ENCODE measurements around the gene PLD4. TPM values are rescaled to one million over a fixed set of nuclear protein-coding genes. Genes with fewer than 3 reads are reported as not detected.

PLD4 gene
- total RNA-seq, 2 experiments from 2014 or later: not detected

DNA sequence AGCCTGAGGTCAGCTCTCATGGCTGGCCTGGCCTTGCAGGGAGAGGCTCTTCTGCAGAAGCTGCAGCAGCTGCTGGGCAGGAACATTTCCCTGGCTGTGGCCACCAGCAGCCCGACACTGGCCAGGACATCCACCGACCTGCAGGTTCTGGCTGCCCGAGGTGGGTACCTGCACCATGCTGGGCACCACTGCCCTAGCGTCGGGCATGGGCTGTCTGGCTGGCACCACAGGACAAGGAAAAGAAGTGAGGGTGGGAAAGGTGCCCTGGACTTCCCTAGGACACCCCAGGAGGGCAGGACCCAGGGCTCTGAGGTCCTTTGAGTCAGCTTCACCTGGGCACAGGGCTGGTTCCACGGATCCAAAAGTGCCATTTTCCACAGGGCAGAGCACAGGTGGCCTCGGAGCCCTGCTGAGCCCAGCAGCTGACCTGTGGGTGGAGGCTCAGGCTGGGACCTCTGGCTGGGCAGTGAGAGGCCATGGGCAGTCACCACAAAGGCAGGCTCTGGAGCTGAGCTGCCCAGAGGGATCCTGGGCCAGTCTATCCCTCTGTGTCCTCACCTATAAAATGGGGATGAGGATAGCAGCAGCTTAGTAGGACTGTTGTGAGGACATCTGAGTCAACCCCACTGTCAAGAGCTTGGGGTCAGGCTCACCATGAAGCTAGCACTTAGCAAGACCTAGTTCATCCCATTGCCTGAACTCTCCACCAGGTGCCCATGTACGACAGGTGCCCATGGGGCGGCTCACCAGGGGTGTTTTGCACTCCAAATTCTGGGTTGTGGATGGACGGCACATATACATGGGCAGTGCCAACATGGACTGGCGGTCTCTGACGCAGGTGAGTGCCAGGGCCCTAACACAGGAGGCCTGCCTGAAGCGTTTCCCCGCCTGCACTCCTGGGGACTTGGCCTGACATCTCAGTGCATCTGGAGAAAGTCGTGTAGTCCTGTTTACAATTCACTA, 4.9 kb downstream of the PLD4 start:
- no peaks in the 10 kb centered on the region for H3K9me3 Mint-ChIP-seq
- peaks cover 7% of the 10 kb centered on the region for H3K27me3 Mint-ChIP-seq
- no peak overlapping the region for H3K27ac Mint-ChIP-seq
- CTCF ChIA-PET: no interaction called here
- no peaks in the 10 kb centered on the region for H3K36me3 Mint-ChIP-seq
- intact Hi-C loops (cut with micrococcal nuclease): no loop called here
- DNase-seq: no peak
- H3K4me3 Mint-ChIP-seq: no peak overlapping the region
- POLR2A ChIA-PET: no interaction called here
- peaks cover 3% of the 10 kb centered on the region for H3K4me1 Mint-ChIP-seq (ENCODE audit: low read depth)

DNA sequence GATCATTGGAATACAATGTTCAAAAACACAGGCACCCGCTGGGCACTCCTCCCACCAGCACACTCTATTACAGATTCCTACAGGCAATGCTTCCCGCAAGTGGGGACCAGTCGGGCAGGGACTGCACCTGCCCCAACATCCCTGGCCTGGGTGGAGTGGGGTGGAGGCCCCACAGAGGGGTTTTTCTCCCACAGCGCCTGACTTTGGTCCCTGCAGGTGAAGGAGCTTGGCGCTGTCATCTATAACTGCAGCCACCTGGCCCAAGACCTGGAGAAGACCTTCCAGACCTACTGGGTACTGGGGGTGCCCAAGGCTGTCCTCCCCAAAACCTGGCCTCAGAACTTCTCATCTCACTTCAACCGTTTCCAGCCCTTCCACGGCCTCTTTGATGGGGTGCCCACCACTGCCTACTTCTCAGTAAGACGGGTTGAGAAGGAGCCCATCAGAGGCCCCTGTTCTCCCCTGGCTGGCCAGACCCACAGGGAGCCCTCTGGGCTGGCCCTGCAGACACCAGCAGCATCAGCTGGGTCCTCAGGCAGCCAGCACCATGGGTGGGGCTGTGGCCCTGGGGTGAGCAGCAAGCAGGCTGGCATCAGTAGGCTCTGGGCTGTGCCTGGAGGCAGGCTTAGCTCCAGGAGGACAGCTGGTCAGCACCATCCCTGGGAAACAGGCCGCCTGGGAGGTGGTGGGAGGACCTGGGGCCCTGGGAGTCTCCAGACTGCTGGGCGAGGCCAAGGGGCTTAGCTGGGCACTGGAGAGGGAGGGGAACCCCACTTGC, 6.0 kb downstream of the PLD4 start:
- Mint-ChIP-seq H3K9me3 (no peaks in the 10 kb centered on the region), H3K27me3 (peaks cover 9% of the 10 kb centered on the region), H3K36me3 (no peaks in the 10 kb centered on the region), H3K27ac (no peak overlapping the region), H3K4me3 (no peak overlapping the region), H3K4me1 (ENCODE audit: low read depth) (peaks cover 3% of the 10 kb centered on the region)
- POLR2A ChIA-PET: no interaction called here
- CTCF ChIA-PET: no interaction called here
- intact Hi-C loops (cut with micrococcal nuclease): no loop called here
- DNase-seq: no peak

DNA sequence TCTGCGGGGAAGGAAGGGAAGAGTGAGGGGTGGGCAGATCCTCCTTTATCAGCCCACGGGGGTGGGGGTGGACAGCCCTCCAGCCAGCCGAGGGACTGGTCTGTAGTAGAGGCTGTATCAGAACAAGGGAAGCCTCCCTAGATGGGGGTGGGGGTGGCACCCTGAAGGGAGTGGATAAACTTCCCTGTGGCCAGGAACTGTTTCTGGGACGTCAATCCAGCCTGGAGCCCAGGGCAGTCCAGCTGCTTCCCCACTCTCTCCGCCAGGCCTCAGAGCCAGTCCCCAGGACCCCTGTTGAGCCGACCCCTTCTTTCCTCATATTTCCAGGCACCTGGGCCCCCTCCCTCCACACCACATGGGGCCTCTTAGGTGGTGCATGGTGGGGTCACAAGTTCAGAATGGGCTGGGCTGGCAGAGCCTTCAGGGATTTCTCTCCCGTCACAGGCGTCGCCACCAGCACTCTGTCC, 6.7 kb downstream of the PLD4 start:
- no peak for DNase-seq
- POLR2A ChIA-PET: no interaction called here
- Mint-ChIP-seq H3K4me3 (no peak overlapping the region), H3K27ac (no peak overlapping the region), H3K4me1 (ENCODE audit: low read depth) (peaks cover 3% of the 10 kb centered on the region), H3K27me3 (peaks cover 9% of the 10 kb centered on the region), H3K9me3 (no peaks in the 10 kb centered on the region), H3K36me3 (no peaks in the 10 kb centered on the region)
- CTCF ChIA-PET: no interaction called here
- intact Hi-C loops (cut with micrococcal nuclease): no loop called here

DNA sequence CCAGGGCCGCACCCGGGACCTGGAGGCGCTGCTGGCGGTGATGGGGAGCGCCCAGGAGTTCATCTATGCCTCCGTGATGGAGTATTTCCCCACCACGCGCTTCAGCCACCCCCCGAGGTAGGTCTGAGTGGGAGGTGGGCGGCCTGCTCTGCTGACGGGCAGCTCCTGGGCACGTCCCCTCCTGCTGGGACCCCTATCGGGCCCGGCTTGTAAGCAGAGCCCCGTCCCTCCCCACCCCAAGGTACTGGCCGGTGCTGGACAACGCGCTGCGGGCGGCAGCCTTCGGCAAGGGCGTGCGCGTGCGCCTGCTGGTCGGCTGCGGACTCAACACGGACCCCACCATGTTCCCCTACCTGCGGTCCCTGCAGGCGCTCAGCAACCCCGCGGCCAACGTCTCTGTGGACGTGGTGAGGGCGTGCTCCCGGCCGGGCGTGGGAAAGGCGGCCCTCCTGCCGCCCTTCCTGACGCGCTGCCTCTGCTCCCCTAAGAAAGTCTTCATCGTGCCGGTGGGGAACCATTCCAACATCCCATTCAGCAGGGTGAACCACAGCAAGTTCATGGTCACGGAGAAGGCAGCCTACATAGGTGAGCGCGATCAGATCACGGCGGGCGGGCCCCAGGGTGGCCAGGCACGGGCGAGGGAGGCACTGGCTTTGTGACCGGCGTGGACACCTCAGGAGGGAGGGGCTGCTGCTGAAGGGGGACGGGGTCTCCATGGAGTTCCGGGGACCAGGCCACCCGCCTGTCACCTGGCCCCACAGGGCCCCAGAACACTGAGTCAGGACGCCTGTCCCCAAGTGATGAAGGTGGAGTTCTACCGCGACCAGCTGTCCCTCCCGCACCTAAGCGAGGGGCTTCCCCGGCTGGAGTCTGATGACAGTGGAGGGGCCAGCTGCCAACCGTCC, 7.3 kb downstream of the PLD4 start:
- DNase-seq: no peak
- intact Hi-C loops (cut with micrococcal nuclease): no loop called here
- Mint-ChIP-seq H3K9me3 (no peaks in the 10 kb centered on the region), H3K4me1 (ENCODE audit: low read depth) (no peaks in the 10 kb centered on the region), H3K36me3 (no peaks in the 10 kb centered on the region), H3K4me3 (no peak overlapping the region), H3K27ac (no peak overlapping the region), H3K27me3 (peaks cover 10% of the 10 kb centered on the region)
- ChIA-PET POLR2A (no interaction called here), CTCF (interaction anchor here (1.3 kb wide), 1 partner anchor 163 kb away, joined by 4 read pairs; no protein-coding TSS in a partner anchor)

DNA sequence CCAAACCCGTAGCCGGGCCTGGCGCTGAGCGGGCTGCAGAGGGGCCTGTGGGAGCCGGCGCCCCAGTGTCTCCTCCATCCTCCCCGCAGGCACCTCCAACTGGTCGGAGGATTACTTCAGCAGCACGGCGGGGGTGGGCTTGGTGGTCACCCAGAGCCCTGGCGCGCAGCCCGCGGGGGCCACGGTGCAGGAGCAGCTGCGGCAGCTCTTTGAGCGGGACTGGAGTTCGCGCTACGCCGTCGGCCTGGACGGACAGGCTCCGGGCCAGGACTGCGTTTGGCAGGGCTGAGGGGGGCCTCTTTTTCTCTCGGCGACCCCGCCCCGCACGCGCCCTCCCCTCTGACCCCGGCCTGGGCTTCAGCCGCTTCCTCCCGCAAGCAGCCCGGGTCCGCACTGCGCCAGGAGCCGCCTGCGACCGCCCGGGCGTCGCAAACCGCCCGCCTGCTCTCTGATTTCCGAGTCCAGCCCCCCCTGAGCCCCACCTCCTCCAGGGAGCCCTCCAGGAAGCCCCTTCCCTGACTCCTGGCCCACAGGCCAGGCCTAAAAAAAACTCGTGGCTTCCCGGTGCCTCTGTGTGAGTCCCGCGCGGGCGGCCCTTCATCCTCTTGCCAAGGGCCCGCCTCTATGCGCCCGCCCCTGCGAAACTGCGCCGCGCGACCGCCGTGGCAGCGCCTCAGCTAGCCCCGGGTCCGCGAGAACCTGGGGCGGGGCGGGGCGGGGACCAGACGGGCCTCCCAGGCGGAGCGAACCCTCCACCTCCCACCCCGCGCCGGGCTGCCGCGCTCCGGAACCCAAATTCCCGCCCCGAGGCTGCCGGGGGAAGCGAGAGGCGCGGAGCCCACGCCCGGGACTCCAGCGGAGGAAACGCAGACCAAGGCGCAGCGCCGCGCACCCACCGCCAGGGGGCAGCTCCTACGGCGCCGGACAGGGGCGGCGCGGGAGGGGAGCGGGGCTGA, 8.3 kb downstream of the PLD4 start:
- DNase-seq: peak; percentile 89
- ChIA-PET POLR2A (no interaction called here), CTCF (interaction anchor here (0.8 to 1.3 kb wide), 5 partner anchors 9 to 164 kb away, joined by 3 to 5 read pairs (median 3); no protein-coding TSS in a partner anchor)
- intact Hi-C loops (cut with micrococcal nuclease): no loop called here
- H3K27ac Mint-ChIP-seq: no peak overlapping the region
- no peaks in the 10 kb centered on the region for H3K4me1 Mint-ChIP-seq (ENCODE audit: low read depth)
- no peaks in the 10 kb centered on the region for H3K36me3 Mint-ChIP-seq
- no peaks in the 10 kb centered on the region for H3K9me3 Mint-ChIP-seq
- peak overlapping the region; percentile 41 for H3K4me3 Mint-ChIP-seq
- H3K27me3 Mint-ChIP-seq: peaks cover 11% of the 10 kb centered on the region

DNA sequence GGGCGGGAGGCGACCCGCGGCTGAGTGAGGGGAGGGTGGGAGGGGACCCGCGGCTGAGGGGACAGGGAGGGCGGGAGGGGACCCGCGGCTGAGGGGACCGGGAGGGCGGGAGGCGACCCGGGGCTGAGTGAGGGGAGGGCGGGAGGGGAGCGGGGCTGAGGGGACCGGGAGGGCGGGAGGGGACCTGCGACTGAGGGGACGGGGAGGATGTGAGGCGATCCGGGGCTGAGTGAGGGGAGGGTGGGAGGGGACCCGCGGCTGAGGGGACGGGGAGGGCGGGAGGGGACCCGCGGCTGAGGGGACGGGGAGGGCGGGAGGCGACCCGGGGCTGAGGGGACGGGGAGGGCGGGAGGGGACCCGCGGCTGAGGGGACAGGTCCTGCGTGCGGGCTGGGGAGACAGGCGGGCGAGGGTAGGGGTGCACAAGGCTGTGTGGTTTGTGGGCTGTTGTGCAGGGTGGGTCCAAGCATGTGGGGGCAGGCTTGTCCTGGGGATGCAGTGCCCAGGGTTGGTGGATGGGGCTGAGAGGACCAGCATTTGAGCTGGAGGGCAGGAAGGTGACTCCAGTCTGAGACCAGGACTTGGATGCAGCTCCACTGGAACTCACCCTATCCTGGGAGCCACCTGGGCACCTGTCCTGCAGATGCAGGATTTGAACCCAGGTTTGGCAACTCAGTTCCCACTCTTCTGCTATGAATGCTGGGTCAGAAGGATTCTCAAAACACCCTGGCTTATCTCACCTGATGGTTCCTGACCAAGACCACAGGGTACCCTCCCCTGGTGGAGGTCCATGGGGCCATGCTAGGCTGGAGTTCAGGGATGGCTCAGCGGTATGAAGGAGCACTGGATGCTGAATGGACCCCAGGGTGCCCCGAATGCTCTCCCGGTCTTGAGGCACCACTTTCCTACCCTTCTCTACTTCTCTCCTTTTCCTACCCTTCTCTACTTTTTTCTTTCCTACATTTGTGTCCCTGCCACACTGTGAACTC, 9.4 kb downstream of the PLD4 start:
- Mint-ChIP-seq H3K27ac (no peak overlapping the region), H3K4me3 (peak overlapping the region; percentile 1), H3K4me1 (ENCODE audit: low read depth) (no peaks in the 10 kb centered on the region), H3K9me3 (no peaks in the 10 kb centered on the region), H3K36me3 (no peaks in the 10 kb centered on the region), H3K27me3 (peaks cover 10% of the 10 kb centered on the region)
- CTCF ChIA-PET: interaction anchor here (0.8 to 1.2 kb wide), 4 partner anchors 8 to 157 kb away, joined by 3 read pairs; no protein-coding TSS in a partner anchor
- no peak for DNase-seq
- POLR2A ChIA-PET: no interaction called here
- intact Hi-C loops (cut with micrococcal nuclease): no loop called here

DNA sequence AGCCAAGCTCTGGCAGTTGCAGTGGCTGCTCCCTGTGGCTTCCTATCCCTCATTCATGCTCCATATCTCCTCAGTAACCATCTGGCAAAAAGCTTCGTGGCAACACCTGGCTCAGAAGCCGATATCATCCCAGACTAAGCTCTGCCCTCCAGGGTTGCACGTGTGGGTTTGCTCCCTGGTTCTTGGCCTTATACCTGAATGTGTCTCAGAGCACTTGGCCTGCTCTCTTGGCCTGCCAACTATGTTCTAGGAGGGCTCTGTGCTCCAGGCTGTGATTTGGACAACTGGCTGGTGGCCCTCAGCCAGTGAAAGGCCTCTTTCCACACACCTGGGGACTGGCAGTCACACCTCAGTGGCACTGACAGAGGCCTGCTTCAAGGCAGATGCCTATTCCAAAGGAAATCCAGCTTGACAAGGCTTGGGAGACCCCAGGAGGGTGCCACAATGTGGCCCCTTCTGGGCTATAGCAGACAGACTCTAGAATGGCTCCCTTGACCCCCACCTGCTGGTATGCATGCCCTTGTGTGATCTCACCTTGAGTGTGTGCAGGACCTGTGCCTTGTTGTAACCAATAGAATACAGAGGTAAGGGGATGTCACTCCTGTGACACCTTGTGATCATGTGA, 10.5 kb downstream of the PLD4 start:
- no peaks in the 10 kb centered on the region for H3K9me3 Mint-ChIP-seq
- peaks cover 9% of the 10 kb centered on the region for H3K27me3 Mint-ChIP-seq
- H3K36me3 Mint-ChIP-seq: no peaks in the 10 kb centered on the region
- ChIA-PET CTCF (interaction anchor here (0.7 to 1.0 kb wide), 2 partner anchors 110 to 156 kb away, joined by 3 read pairs; no protein-coding TSS in a partner anchor), POLR2A (no interaction called here)
- no peak overlapping the region for H3K4me3 Mint-ChIP-seq
- DNase-seq: no peak
- no peak overlapping the region for H3K27ac Mint-ChIP-seq
- intact Hi-C loops (cut with micrococcal nuclease): no loop called here
- no peaks in the 10 kb centered on the region for H3K4me1 Mint-ChIP-seq (ENCODE audit: low read depth)

DNA sequence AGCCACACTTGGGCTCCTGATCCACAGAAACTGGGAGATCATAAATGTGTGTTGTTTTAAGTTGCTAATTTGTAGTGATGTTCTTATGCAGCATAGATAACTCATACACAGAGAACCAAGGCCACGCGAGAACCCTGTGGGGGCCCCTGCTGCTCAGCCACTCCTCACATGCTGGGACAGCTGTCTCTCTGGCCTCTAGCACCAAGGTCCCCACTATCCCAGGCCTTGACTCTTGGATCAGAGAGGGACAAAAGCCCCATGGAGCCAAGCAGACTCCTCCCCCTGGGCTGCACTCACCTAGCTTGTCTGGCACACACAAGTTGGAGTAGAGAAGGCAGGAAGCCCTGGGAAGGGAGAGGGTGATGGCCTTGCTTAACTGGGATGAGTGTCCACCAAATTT, 11.3 kb downstream of the PLD4 start:
- POLR2A ChIA-PET: no interaction called here
- intact Hi-C loops (cut with micrococcal nuclease): no loop called here
- H3K4me1 Mint-ChIP-seq (ENCODE audit: low read depth): no peaks in the 10 kb centered on the region
- peaks cover 11% of the 10 kb centered on the region for H3K27me3 Mint-ChIP-seq
- no peak overlapping the region for H3K27ac Mint-ChIP-seq
- CTCF ChIA-PET: interaction anchor here (0.7 kb wide), 1 partner anchor 109 kb away, joined by 3 read pairs; no protein-coding TSS in a partner anchor
- no peak overlapping the region for H3K4me3 Mint-ChIP-seq
- DNase-seq: no peak
- no peaks in the 10 kb centered on the region for H3K36me3 Mint-ChIP-seq
- H3K9me3 Mint-ChIP-seq: no peaks in the 10 kb centered on the region

DNA sequence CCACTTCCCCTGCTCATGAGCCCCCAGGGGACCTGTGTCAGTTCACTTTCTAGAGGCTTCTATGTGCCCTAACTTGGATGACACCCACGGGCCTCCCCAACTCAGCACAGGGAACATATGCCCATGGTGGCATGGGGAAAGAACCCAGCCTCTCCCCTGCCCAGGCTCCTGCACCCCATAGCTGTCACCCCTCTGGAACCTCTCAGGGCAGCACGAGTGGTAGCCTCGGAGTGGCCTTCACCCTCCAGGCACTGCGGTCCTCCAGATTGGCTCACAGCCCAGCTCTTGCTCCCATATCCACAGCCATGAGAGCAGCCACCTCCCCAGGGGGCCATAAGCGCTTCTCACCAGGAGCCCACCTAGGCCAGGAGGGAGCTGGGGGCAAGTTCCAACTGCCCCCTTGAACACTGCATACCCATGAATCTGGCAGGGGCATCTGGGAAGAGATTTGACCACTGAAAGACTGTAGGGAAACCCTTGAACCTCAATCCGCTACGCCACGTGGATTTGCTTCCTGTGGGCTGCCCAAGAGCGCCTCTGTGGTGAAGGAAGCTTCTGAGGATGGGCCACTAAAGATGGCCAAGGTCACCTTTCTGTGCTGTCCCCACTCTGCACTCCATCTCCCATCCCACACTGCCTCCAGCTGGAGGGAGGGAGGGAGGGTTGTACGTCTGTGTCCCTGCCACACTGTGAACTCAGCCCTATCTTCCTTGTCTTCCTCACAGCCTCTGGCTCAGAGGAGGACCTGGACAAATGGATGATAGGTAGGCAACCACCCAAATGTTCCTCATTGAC, 11.9 kb downstream of the PLD4 start:
- Mint-ChIP-seq H3K9me3 (no peaks in the 10 kb centered on the region), H3K36me3 (no peaks in the 10 kb centered on the region), H3K27me3 (peaks cover 11% of the 10 kb centered on the region), H3K4me3 (no peak overlapping the region), H3K27ac (no peak overlapping the region), H3K4me1 (ENCODE audit: low read depth) (no peaks in the 10 kb centered on the region)
- ChIA-PET CTCF (no interaction called here), POLR2A (no interaction called here)
- DNase-seq: no peak
- intact Hi-C loops (cut with micrococcal nuclease): no loop called here
